HepG2 (cell line): ENCODE measurements around the gene AIP. TPM values are rescaled to one million over a fixed set of nuclear protein-coding genes. Genes with fewer than 3 reads are reported as not detected.
A peak's percentile ranks its signal among the peaks of the same experiment; 100 is the strongest.

Experiments
- ARNT2 ChIP-seq: sonication (generic); formaldehyde crosslinking; IDR thresholded peaks from 2 replicates; pipeline ENCODE4 v1.8.0; 2022; ENCODE audit warnings: mild to moderate bottlenecking, low read depth, missing genetic modification reagents, moderate library complexity
- ASH2L ChIP-seq: fragments of 300-600, 200-600 bp; sonication (generic); IDR thresholded peaks from 2 replicates; pipeline ENCODE4 v1.7.0; 2017; ENCODE audit warnings: low read depth, mild to moderate bottlenecking, moderate library complexity, mixed read lengths, low read length; ENCODE audit not compliant: insufficient read length
- DZIP1 ChIP-seq: sonication (generic); formaldehyde crosslinking; IDR thresholded peaks from 2 replicates; pipeline ENCODE4 v1.5.0; 2020; ENCODE audit warnings: mild to moderate bottlenecking, missing genetic modification reagents
- EP300 ChIP-seq, 3 experiments: sonication (generic) in 1 of 3; formaldehyde crosslinking in 1 of 3; IDR thresholded peaks; 2 replicates each; pipeline versions ENCODE4 v1.5.1 to v1.6.1; 2011 to 2020; ENCODE audit warnings: low read depth in 2 of 3, low read length in 2 of 3, borderline replicate concordance in 1 of 3, improper control_type of control experiment in 1 of 3, mild to moderate bottlenecking in 1 of 3, missing genetic modification reagents in 1 of 3, moderate library complexity in 1 of 3
- JUND ChIP-seq: sonication (generic); formaldehyde crosslinking; IDR thresholded peaks from 2 replicates; pipeline ENCODE4 v1.8.0; 2022; ENCODE audit warnings: mild to moderate bottlenecking, missing genetic modification reagents
- NONO ChIP-seq, 2 experiments: fragments of 450-650 bp in 1 of 2; sonication (generic) in 1 of 2; formaldehyde crosslinking in 1 of 2; IDR thresholded peaks in 1 of 2; conservative IDR thresholded peaks in 1 of 2; 2 replicates each; pipeline versions ENCODE4 v1.6.1 to v1.8.0; 2017 to 2022; ENCODE audit warnings: mild to moderate bottlenecking in 1 of 2, missing genetic modification reagents in 1 of 2, moderate library complexity in 1 of 2
- POGK ChIP-seq: sonication (generic); formaldehyde crosslinking; conservative IDR thresholded peaks from 2 replicates; pipeline ENCODE4 v1.8.0; 2022; ENCODE audit warnings: mild to moderate bottlenecking, moderate library complexity, missing genetic modification reagents
- POLR2AphosphoS5 ChIP-seq: IDR thresholded peaks from 2 replicates; pipeline ENCODE4 v1.6.1; 2012; ENCODE audit warnings: low read depth, low read length
- SP140L ChIP-seq: sonication (generic); formaldehyde crosslinking; IDR thresholded peaks from 2 replicates; pipeline ENCODE4 v1.4.0; 2020; ENCODE audit warnings: missing genetic modification reagents, borderline replicate concordance
- ZBTB43 ChIP-seq: sonication (generic); formaldehyde crosslinking; conservative IDR thresholded peaks from 2 replicates; pipeline ENCODE4 v1.4.0; 2020; ENCODE audit warnings: missing genetic modification reagents
- ZBTB7A ChIP-seq: sonication (generic); formaldehyde crosslinking; IDR thresholded peaks from 2 replicates; pipeline ENCODE4 v1.8.0; 2022; ENCODE audit warnings: mild to moderate bottlenecking, missing genetic modification reagents
- ZNF260 ChIP-seq: sonication (generic); formaldehyde crosslinking; IDR thresholded peaks from 2 replicates; pipeline ENCODE4 v1.4.0; 2020; ENCODE audit warnings: missing genetic modification reagents, low read depth, mild to moderate bottlenecking, borderline replicate concordance
- ZNF263 ChIP-seq: sonication (generic); formaldehyde crosslinking; IDR thresholded peaks from 2 replicates; pipeline ENCODE4 v1.4.0; 2020; ENCODE audit warnings: missing genetic modification reagents
- ZNF276 ChIP-seq: sonication (generic); formaldehyde crosslinking; IDR thresholded peaks from 2 replicates; pipeline ENCODE4 v1.4.0; 2020; ENCODE audit warnings: mild to moderate bottlenecking, low read depth, missing genetic modification reagents
- ZNF329 ChIP-seq: sonication (generic); formaldehyde crosslinking; IDR thresholded peaks from 2 replicates; pipeline ENCODE4 v1.9.0; 2021; ENCODE audit warnings: low read depth, mild to moderate bottlenecking, missing genetic modification reagents
- ZNF547 ChIP-seq: sonication (generic); formaldehyde crosslinking; IDR thresholded peaks from 2 replicates; pipeline ENCODE4 v1.5.1; 2020; ENCODE audit warnings: mild to moderate bottlenecking, missing genetic modification reagents
- ZNF558 ChIP-seq: sonication (generic); formaldehyde crosslinking; IDR thresholded peaks from 2 replicates; pipeline ENCODE4 v1.9.0; 2022; ENCODE audit warnings: mild to moderate bottlenecking, missing genetic modification reagents, borderline replicate concordance
- ZNF605 ChIP-seq: sonication (generic); formaldehyde crosslinking; IDR thresholded peaks from 2 replicates; pipeline ENCODE4 v1.8.0; 2022; ENCODE audit warnings: mild to moderate bottlenecking, missing genetic modification reagents
- ZSCAN12 ChIP-seq: sonication (generic); formaldehyde crosslinking; IDR thresholded peaks from 2 replicates; pipeline ENCODE4 v1.9.0; 2021; ENCODE audit warnings: mild to moderate bottlenecking, missing genetic modification reagents
- polyA plus RNA-seq, 8 experiments: library from polyadenylated mRNA; depleted of rRNA in 3 of 8; stranded (reverse) in 7 of 8; unstranded in 1 of 8; fragments of >200 nt; fragmentation: Illumina TruSeq in 4 of 8; extraction: Trizol in 4 of 8; gene quantifications; 2 replicates each; pipeline versions ENCODE4 v1.2.1 to v1.2.3, GENCODE V29; 2011 to 2016; ENCODE audit warnings: low read depth in 4 of 8, missing spikeins in 1 of 8, mixed read lengths in 1 of 8; ENCODE audit not compliant: insufficient read depth in 1 of 8
- total RNA-seq, 5 experiments: library from RNA; depleted of rRNA; stranded (reverse); fragments of >200 nt; fragmentation: Illumina TruSeq; extraction: Trizol; gene quantifications; 2 replicates each; pipeline ENCODE4 v1.2.3, GENCODE V29; 2016; ENCODE audit warnings: low read depth in 1 of 5

AIP gene
- total and polyA plus RNA-seq, 2 of the 13 experiments (the other 11 are each of a cell fraction or from before 2014, with no cell fraction given): 51.8 to 110 TPM

GRCh38 chr11:67507864-67508485 is 25.1 kb downstream of the AIP start, which contains the start of gene CDK2AP2 (continued):
- TF ChIP-seq ZNF558 (CRISPR knock-in tag): peak; percentile 73; the same call in 1 of the 2 replicates
- TF ChIP-seq ZBTB43 (CRISPR knock-in tag): no peak
- 0 out of 2 replicates have a peak, but pooled peaks have one; percentile 13 for TF ChIP-seq ZNF263 (CRISPR knock-in tag)
- no peak for TF ChIP-seq ASH2L
- no peak for TF ChIP-seq ZSCAN12 (CRISPR knock-in tag)
- TF ChIP-seq ZNF547 (CRISPR knock-in tag): peak; percentile 17
- TF ChIP-seq DZIP1 (CRISPR knock-in tag): peak; percentile 54; the same call in 1 of the 2 replicates
- TF ChIP-seq SP140L (CRISPR knock-in tag): no peak
- TF ChIP-seq ZNF276: no peak
- no peak; the same call in 1 of the 2 replicates for TF ChIP-seq POGK
- TF ChIP-seq ZNF260 (CRISPR knock-in tag): no peak
- TF ChIP-seq ZNF329 (CRISPR knock-in tag): 0 out of 2 replicates have a peak, but pooled peaks have one; percentile 13
- peak; percentile 13; the same call in 1 of the 2 replicates for TF ChIP-seq ZNF605 (CRISPR knock-in tag)
- no peak for TF ChIP-seq ZBTB7A
- no peak for TF ChIP-seq EP300 (IDR thresholded peaks at IDR 0.05; ENCODE audit: low read depth in 2 of 2, low read length in 2 of 2)
- no peak for TF ChIP-seq EP300 (CRISPR knock-in tag; IDR thresholded peaks at IDR 0.05; ENCODE audit: borderline replicate concordance)
- no peak for TF ChIP-seq NONO (IDR thresholded peaks at IDR 0.05)
- peak; percentile 11; the same call in 1 of the 2 replicates for TF ChIP-seq NONO (CRISPR knock-in tag; conservative IDR thresholded peaks at IDR 0.05)
- peak; percentile 62 for TF ChIP-seq POLR2AphosphoS5
- no peak; the same call in 1 of the 2 replicates for TF ChIP-seq ARNT2 (CRISPR knock-in tag)
- no peak for TF ChIP-seq JUND (CRISPR knock-in tag)
